Sigmoid colon (tissue), 7 donors: ENCODE results near the gene CADM2. TPM values are rescaled to one million over a fixed set of nuclear protein-coding genes. Genes with fewer than 3 reads are reported as not detected.

Source experiments
- DNase-seq: peaks from one replicate; pipeline ENCODE4 v3.0.0-alpha.2; 2019
- H3K27ac ChIP-seq, 4 donors: fragments of 200-600 bp; sonication (generic); one replicate each; pipeline ENCODE4 v1.5.1; 2016 to 2019; ENCODE audit warnings: mild to moderate bottlenecking in 1 of 4
- H3K27me3 ChIP-seq, 3 donors: fragments of 200-600 bp; sonication (generic); one replicate each; pipeline ENCODE4 v1.5.1; 2019; ENCODE audit warnings: mild to moderate bottlenecking in 1 of 3
- H3K36me3 ChIP-seq, 4 donors: fragments of 200-600 bp; sonication (generic); one replicate each; pipeline ENCODE4 v1.5.1; 2016 to 2019
- H3K4me1 ChIP-seq, 4 donors: fragments of 200-600 bp; sonication (generic); one replicate each; pipeline ENCODE4 v1.5.1; 2017 to 2019
- H3K4me3 ChIP-seq, 4 donors: fragments of 200-600 bp; sonication (generic); one replicate each; pipeline ENCODE4 v1.5.1; 2017 to 2019; ENCODE audit warnings: mild to moderate bottlenecking in 2 of 4, moderate library complexity in 1 of 4
- H3K9me3 ChIP-seq, 4 donors: fragments of 200-600 bp in 3 of 4; sonication (generic) in 3 of 4; one replicate each; pipeline versions ENCODE4 v1.5.1 to v1.6.1; 2013 to 2019
- CTCF ChIP-seq, 4 experiments: fragments of 450-650 bp in 3 of 4; fragments of 200-600 bp in 1 of 4; IDR thresholded peaks; one replicate each; pipeline ENCODE4 v1.5.1; 2016 to 2019; ENCODE audit warnings: antibody characterized with exemption in 4 of 4, mild to moderate bottlenecking in 3 of 4, moderate library complexity in 2 of 4
- EP300 ChIP-seq, 4 donors: sonication (generic); formaldehyde crosslinking; IDR thresholded peaks; one replicate each; pipeline ENCODE4 v1.6.1; 2017; ENCODE audit warnings: antibody characterized with exemption in 4 of 4
- POLR2A ChIP-seq, 2 donors: fragments of 450-650 bp; IDR thresholded peaks; one replicate each; pipeline ENCODE4 v1.6.1; 2016; ENCODE audit warnings: antibody characterized with exemption in 2 of 2, mild to moderate bottlenecking in 2 of 2, moderate library complexity in 2 of 2
- POLR2AphosphoS5 ChIP-seq, 4 donors: sonication (generic); formaldehyde crosslinking; IDR thresholded peaks; one replicate each; pipeline ENCODE4 v1.6.1; 2017; ENCODE audit warnings: antibody characterized with exemption in 4 of 4
- WGBS, 2 donors: extraction: QIAGEN DNeasy Blood & Tissue Kit; methylation state at CpG; one replicate each; pipeline ENCODE4 v1.1.7; 2013; 5-methylcytosine and 5-hydroxymethylcytosine counted together
- intact Hi-C: fragments of 100-400 bp; cut with DNase I; formaldehyde crosslinking; loops from one replicate; pipeline ENCODE4 v1.15.1; 2023
- polyA plus RNA-seq, 3 donors: library from polyadenylated mRNA; stranded (reverse); fragments of 200-250 nt; gene quantifications; one replicate each; pipeline ENCODE4 v1.2.3, GENCODE V29; 2013
- total RNA-seq, 4 donors: library from RNA; depleted of rRNA; stranded (reverse); fragments of >200 nt; gene quantifications; one replicate each; pipeline ENCODE4 v1.1.0, GENCODE V29; 2016
- donor health status: healthy with polysubstance abuse.
- donor health status: Bipolar disorder and iron deficiency.
- donor health status: healthy.

Gene CADM2
- total and polyA plus RNA-seq, 7 donors: 0.46 to 22.8 (median 12.8) TPM

- 5 to 37% methylated on average over 1 of the region's 1 CpG for WGBS, 2 donors
- no peaks in the 10 kb centered on the region for H3K36me3 ChIP-seq
- H3K9me3 ChIP-seq: no peaks in the 10 kb centered on the region
- no peaks in the 10 kb centered on the region for H3K27me3 ChIP-seq
- TF ChIP-seq POLR2AphosphoS5 (IDR thresholded peaks at IDR 0.05): no peak
- no peak for TF ChIP-seq CTCF (IDR thresholded peaks at IDR 0.05)
- TF ChIP-seq POLR2A (IDR thresholded peaks at IDR 0.05): no peak
- no peak for TF ChIP-seq EP300 (IDR thresholded peaks at IDR 0.05)
- H3K4me3 ChIP-seq: no peak overlapping the region
- intact Hi-C loops: no loop called here
- no peaks in the 10 kb centered on the region for H3K4me1 ChIP-seq
- H3K27ac ChIP-seq: no peak overlapping the region
- no peak for DNase-seq
Observed at GRCh38 chr3:85394424-85394823, 435.6 kb downstream of the CADM2 start.

DNA sequence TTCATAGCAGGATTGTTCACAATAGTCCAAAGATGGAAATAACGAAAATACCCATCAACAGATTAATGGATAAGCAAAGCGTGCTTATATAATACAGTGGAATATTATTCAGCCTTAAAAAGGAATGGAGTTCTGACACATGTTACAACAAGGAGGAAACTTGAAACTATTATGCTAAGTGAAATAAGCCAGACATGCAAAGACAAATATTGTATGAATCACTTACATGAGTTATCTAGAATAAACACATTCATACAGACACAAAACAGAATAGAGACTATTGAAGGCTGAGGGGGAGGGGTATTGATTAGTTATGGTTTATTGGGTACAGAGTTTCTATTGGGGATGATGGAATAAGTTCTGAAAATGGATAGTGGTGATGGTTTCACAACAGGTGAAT is 438.6 kb downstream of the CADM2 start:
- Histone ChIP-seq H3K27me3 (no peaks in the 10 kb centered on the region), H3K36me3 (no peaks in the 10 kb centered on the region), H3K27ac (no peak overlapping the region), H3K9me3 (no peaks in the 10 kb centered on the region), H3K4me3 (no peak overlapping the region), H3K4me1 (no peaks in the 10 kb centered on the region)
- TF ChIP-seq CTCF (IDR thresholded peaks at IDR 0.05) (no peak), POLR2A (IDR thresholded peaks at IDR 0.05) (no peak), EP300 (IDR thresholded peaks at IDR 0.05) (no peak), POLR2AphosphoS5 (IDR thresholded peaks at IDR 0.05) (no peak)
- intact Hi-C loops: no loop called here
- WGBS, 2 donors: 92 to 97% methylated on average over 2 of the region's 2 CpGs
- DNase-seq: no peak

DNA sequence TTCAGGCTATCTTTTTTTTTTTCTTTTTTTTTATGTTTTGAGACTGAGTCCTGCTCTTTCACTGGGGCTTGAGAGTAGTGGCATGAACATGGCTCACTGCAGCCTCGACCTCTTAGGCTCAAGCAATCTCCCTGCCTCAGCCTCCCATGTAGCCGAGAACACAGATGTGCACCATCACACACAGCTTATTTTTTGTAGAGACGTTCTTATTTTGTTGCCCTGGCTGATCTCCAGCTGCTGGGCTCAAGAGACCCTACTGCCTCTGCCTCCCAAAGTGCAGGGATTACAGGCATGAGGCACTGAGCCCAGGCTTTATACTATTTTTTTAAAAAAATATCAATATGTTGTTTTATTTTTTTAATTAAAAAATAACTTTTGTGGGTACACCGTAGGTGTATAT is 467.3 kb downstream of the CADM2 start:
- no peak for DNase-seq
- TF ChIP-seq POLR2A (IDR thresholded peaks at IDR 0.05): no peak
- no peak for TF ChIP-seq POLR2AphosphoS5 (IDR thresholded peaks at IDR 0.05)
- TF ChIP-seq EP300 (IDR thresholded peaks at IDR 0.05): no peak
- no peak for TF ChIP-seq CTCF (IDR thresholded peaks at IDR 0.05)
- Histone ChIP-seq H3K36me3 (no peaks in the 10 kb centered on the region), H3K4me1 (no peaks in the 10 kb centered on the region), H3K27ac (no peak overlapping the region), H3K9me3 (no peaks in the 10 kb centered on the region), H3K27me3 (no peaks in the 10 kb centered on the region), H3K4me3 (no peak overlapping the region)
- intact Hi-C loops: no loop called here
- 60 to 71% methylated on average over 4 of the region's 4 CpGs for WGBS, 2 donors

DNA sequence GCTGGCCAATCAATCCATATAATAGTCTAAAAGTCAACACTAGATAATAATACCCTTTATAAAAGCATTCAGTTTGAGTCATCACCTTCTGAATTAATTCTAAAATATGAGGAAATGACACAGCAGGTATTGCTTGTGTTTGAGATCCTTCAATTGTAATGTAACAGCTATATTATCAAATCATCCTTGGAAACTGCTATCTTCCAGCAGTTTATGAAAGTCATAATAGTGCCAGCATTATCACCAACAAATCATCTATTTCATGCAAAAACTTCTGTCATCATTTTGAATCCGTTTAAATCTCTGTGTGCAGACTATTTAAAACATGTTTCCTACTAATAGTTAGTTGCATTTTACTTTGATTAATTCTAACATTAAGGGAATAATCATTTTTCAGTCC is 468.7 kb downstream of the CADM2 start:
- Histone ChIP-seq H3K27ac (no peak overlapping the region), H3K9me3 (no peaks in the 10 kb centered on the region), H3K27me3 (no peaks in the 10 kb centered on the region), H3K4me3 (no peak overlapping the region), H3K36me3 (no peaks in the 10 kb centered on the region), H3K4me1 (no peaks in the 10 kb centered on the region)
- no peak for DNase-seq
- TF ChIP-seq CTCF (IDR thresholded peaks at IDR 0.05) (no peak), POLR2AphosphoS5 (IDR thresholded peaks at IDR 0.05) (no peak), EP300 (IDR thresholded peaks at IDR 0.05) (no peak), POLR2A (IDR thresholded peaks at IDR 0.05) (no peak)
- 50 to 63% methylated on average over 1 of the region's 1 CpG for WGBS, 2 donors
- intact Hi-C loops: no loop called here

- no peak overlapping the region for H3K4me3 ChIP-seq
- WGBS, 2 donors: 64 to 71% methylated on average over 5 of the region's 5 CpGs
- H3K36me3 ChIP-seq: no peaks in the 10 kb centered on the region
- no peaks in the 10 kb centered on the region for H3K27me3 ChIP-seq
- intact Hi-C loops: no loop called here
- H3K27ac ChIP-seq: no peak overlapping the region
- H3K4me1 ChIP-seq: no peaks in the 10 kb centered on the region
- no peak for TF ChIP-seq CTCF (IDR thresholded peaks at IDR 0.05)
- no peak for TF ChIP-seq POLR2AphosphoS5 (IDR thresholded peaks at IDR 0.05)
- no peak for TF ChIP-seq POLR2A (IDR thresholded peaks at IDR 0.05)
- TF ChIP-seq EP300 (IDR thresholded peaks at IDR 0.05): no peak
- no peak for DNase-seq
- H3K9me3 ChIP-seq: no peaks in the 10 kb centered on the region
Observed at GRCh38 chr3:85432081-85432480, 473.3 kb downstream of the CADM2 start.
